Keratinocyte (primary cell): ENCODE data around the gene CACNA1C.

ENCODE experiments used
- CTCF ChIP-seq, 3 experiments: IDR thresholded peaks in 1 of 3; conservative IDR thresholded peaks in 1 of 3; optimal IDR thresholded peaks in 1 of 3; 2 replicates in 2 of 3; 3 replicates in 1 of 3; pipeline versions ENCODE3 to v1.5.1; 2011; ENCODE audit warnings: low read length in 3 of 3, mild to moderate bottlenecking in 3 of 3, moderate library complexity in 2 of 3, control low read depth in 1 of 3, inconsistent platforms in 1 of 3; ENCODE audit not compliant: insufficient read depth in 2 of 3; ENCODE audit errors: extremely low read depth in 1 of 3
- EZH2 ChIP-seq: IDR thresholded peaks from one replicate; pipeline ENCODE4 v1.6.1; 2012; ENCODE audit warnings: inconsistent platforms, mild to moderate bottlenecking, low read length, moderate library complexity

GRCh38 chr12:2161473-2161872 is 108.7 kb downstream of the CACNA1C start:
- TF ChIP-seq CTCF (optimal IDR thresholded peaks at IDR 0.05 in 1 of 3, IDR thresholded peaks at IDR 0.05 in 1 of 3, conservative IDR thresholded peaks at IDR 0.05 in 1 of 3; ENCODE audit: extremely low read depth in 1 of 3, insufficient read depth in 2 of 3, low read length in 3 of 3) (no peak), EZH2 (no peak)
